Activated naive CD4-positive, alpha-beta T cell treated with anti-CD3 and anti-CD28 coated beads, Interleukin-2, amount 50 U/mL, for 72 hours (primary cell): Measurements from ENCODE around the gene ZDHHC13. TPM values are rescaled to one million over a fixed set of nuclear protein-coding genes. Genes with fewer than 3 reads are reported as not detected.
A peak's percentile ranks its signal among the peaks of the same experiment; 100 is the strongest.

Experiments
- ATAC-seq, 2 donors: fragments of 150-1000 bp; cut with Tn5 transposase; 2 replicates each; pipeline ENCODE4 v1.10.0; 2021; ENCODE audit warnings: mild to moderate bottlenecking in 2 of 2, moderate library complexity in 2 of 2
- DNase-seq, 2 donors: peaks; one replicate each; pipeline ENCODE4 v3.0.0; 2021 to 2022; ENCODE audit warnings: low spot score in 2 of 2
- H3K27ac Mint-ChIP-seq, 2 donors: one replicate each; pipeline ENCODE4 v1.8.0; 2022; ENCODE audit warnings: mild to moderate bottlenecking in 2 of 2, mixed read lengths in 2 of 2
- H3K36me3 Mint-ChIP-seq, 2 donors: one replicate each; pipeline ENCODE4 v1.8.0; 2022; ENCODE audit warnings: mixed read lengths in 2 of 2
- H3K9me3 Mint-ChIP-seq, 2 donors: one replicate each; pipeline ENCODE4 v1.8.0; 2022; ENCODE audit warnings: mixed read lengths in 2 of 2
- total RNA-seq, 2 donors: library from RNA; stranded (reverse); gene quantifications; one replicate each; pipeline ENCODE4 v1.2.3, GENCODE V29; 2022

ZDHHC13 gene
- total RNA-seq: 10 to 100 TPM; 24.0 to 28.3 TPM

DNA sequence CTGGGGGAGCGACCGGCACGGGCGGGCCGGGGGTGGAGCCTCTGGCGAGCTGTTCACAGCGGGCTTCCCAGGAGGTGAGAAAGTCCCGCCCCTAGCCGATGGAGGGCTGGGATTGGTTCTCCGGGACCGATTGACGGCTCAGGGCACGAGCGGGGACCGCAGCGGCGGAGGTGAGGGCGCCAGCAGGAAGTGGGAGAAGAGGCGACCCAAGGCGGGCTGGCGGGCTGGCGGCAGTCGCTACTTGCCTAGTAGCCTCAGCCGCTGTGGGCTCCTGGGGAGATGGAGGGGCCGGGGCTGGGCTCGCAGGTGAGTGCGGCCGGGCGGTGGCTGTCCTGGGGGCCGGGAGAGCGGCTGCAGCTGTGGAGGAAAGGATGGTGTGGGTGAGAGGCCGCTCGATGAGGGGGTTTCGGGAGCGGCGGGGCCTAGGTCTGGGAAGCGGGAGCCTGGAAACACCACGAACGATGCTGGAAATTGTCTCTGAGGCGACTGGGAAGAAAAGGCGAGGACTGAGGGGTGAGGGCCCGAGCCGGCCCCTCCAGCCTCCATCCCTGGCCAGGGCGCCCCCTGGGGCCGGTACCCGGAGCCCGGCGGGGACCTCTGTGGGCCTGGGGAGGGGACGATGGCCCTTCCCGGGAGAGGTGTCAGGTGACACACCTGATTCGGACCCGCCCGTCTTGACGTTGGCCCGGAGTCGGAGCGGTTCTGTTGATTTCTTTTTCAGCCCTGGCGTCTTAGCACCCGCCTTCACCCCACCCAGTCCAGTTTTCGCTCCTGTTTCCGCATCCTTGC is at the start of gene ZDHHC13:
ZDHHC13 (plus strand) TSS at position 198 of the 789 bp plus-strand sequence; CDS start at position 280, 82 bp downstream.
- peak within 1 kb of the TSS; percentile 96 for H3K27ac Mint-ChIP-seq
- peaks cover 24 to 40% of the 10 kb centered on the region in 2 donors for H3K36me3 Mint-ChIP-seq
- H3K9me3 Mint-ChIP-seq: no peaks in the 10 kb centered on the region
- DNase-seq: peak; percentile 95 to 98
- ATAC-seq: peak; percentile 99

GRCh38 chr11:19071255-19071654 is 45.7 kb upstream of the ZDHHC13 start:
- peak in 1 of 2 donors; percentile 57 for DNase-seq
- H3K9me3 Mint-ChIP-seq: no peaks in the 10 kb centered on the region
- no peak overlapping the region for H3K27ac Mint-ChIP-seq
- H3K36me3 Mint-ChIP-seq: peaks cover 0 to 13% of the 10 kb centered on the region in 2 donors
- ATAC-seq: peak; percentile 90 to 92

DNA sequence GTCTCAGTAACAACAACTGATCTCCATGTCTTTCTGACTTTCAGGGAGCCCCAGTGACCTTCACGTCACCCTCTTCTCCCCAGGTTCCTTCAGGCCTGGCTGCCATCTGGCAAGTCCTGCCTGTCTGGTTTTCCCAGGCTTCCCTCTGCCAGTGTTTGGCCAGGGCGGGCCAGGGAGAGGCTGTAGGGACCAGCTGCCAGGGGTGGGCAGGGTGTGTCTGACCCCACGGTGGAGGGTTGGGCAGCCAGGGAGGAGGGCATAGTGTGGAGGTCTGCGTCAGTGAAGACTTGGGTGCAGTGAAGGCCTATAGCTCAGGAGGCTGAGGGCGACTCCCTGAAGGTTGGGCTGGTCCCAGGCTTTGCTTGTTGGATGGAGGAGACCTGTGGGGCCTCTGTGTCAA is 44.5 kb upstream of the ZDHHC13 start:
- DNase-seq (no peak), ATAC-seq (no peak)
- H3K27ac Mint-ChIP-seq: no peak overlapping the region
- H3K9me3 Mint-ChIP-seq: no peaks in the 10 kb centered on the region
- H3K36me3 Mint-ChIP-seq: peaks cover 0 to 13% of the 10 kb centered on the region in 2 donors

- DNase-seq: no peak
- peak overlapping the region in 1 of 2 donors; percentile 44 for H3K27ac Mint-ChIP-seq
- H3K9me3 Mint-ChIP-seq: no peaks in the 10 kb centered on the region
- ATAC-seq: no peak
- H3K36me3 Mint-ChIP-seq: peaks cover 0 to 9% of the 10 kb centered on the region in 2 donors
These were observed 43.2 kb upstream of the ZDHHC13 start for GRCh38 chr11:19073454-19074415.

- H3K36me3 Mint-ChIP-seq: no peaks in the 10 kb centered on the region
- DNase-seq: no peak
- no peak overlapping the region for H3K27ac Mint-ChIP-seq
- no peak for ATAC-seq
- H3K9me3 Mint-ChIP-seq: no peaks in the 10 kb centered on the region
These were observed 41.3 kb upstream of the ZDHHC13 start for GRCh38 chr11:19075636-19076035.

- H3K36me3 Mint-ChIP-seq: no peaks in the 10 kb centered on the region
- no peaks in the 10 kb centered on the region for H3K9me3 Mint-ChIP-seq
- DNase-seq (peak; percentile 71 to 74), ATAC-seq (peak; percentile 75 to 88)
- H3K27ac Mint-ChIP-seq: no peak overlapping the region
These were observed 40.0 kb upstream of the ZDHHC13 start for GRCh38 chr11:19076744-19077589.

- Mint-ChIP-seq H3K36me3 (no peaks in the 10 kb centered on the region), H3K27ac (no peak overlapping the region), H3K9me3 (no peaks in the 10 kb centered on the region)
- ATAC-seq (no peak), DNase-seq (no peak)
These were observed 39.0 kb upstream of the ZDHHC13 start for GRCh38 chr11:19077965-19078364.

- ATAC-seq (no peak), DNase-seq (no peak)
- H3K9me3 Mint-ChIP-seq: no peaks in the 10 kb centered on the region
- H3K27ac Mint-ChIP-seq: no peak overlapping the region
- H3K36me3 Mint-ChIP-seq: no peaks in the 10 kb centered on the region
These were observed 37.1 kb upstream of the ZDHHC13 start for GRCh38 chr11:19079643-19080440.

DNA sequence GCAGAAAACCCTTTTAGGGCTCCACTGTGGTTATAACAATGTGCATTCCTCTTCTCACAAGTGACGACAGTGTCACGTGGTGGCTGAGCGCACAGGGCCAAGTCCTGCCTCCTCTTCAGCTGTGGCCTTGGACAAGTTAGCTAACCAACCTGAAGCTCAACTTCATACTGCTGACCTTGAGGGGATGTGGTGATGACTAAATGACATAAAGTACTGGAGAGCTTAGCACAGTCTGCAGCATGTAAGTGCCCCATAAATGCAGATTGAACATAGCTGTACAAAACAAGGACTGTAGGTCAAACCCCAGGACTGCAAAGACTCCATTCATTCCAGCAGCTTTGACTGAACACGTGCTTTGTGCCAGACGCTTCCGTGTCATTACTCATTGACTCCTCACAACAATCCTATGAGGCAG is 36.4 kb upstream of the ZDHHC13 start:
- DNase-seq (no peak), ATAC-seq (no peak)
- Mint-ChIP-seq H3K36me3 (no peaks in the 10 kb centered on the region), H3K9me3 (no peaks in the 10 kb centered on the region), H3K27ac (no peak overlapping the region)

DNA sequence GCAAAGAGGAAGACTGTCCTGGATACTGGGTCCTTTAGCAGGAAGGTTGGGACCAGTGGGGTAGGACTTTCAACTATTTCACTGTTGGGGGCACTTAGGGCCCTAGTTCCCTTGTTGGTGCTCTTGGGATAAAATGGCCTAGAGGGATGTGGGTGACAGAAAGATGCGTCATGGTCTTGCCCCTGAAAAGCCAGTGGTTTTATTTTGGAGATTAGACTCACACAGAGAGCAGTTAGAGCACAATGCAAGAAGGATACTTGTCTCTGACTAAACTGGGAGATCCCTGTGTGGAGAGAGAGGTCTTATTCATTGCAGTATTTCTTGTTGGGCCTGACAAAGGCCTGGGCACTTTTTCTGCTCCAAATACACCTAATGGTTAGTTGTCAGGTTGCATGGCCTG is 33.8 kb upstream of the ZDHHC13 start:
- Mint-ChIP-seq H3K36me3 (no peaks in the 10 kb centered on the region), H3K27ac (no peak overlapping the region), H3K9me3 (peaks cover 0 to 4% of the 10 kb centered on the region in 2 donors)
- ATAC-seq: no peak
- no peak for DNase-seq

GRCh38 chr11:19084661-19085315 is 32.2 kb upstream of the ZDHHC13 start:
- Mint-ChIP-seq H3K36me3 (no peaks in the 10 kb centered on the region), H3K9me3 (peaks cover 0 to 4% of the 10 kb centered on the region in 2 donors)

DNA sequence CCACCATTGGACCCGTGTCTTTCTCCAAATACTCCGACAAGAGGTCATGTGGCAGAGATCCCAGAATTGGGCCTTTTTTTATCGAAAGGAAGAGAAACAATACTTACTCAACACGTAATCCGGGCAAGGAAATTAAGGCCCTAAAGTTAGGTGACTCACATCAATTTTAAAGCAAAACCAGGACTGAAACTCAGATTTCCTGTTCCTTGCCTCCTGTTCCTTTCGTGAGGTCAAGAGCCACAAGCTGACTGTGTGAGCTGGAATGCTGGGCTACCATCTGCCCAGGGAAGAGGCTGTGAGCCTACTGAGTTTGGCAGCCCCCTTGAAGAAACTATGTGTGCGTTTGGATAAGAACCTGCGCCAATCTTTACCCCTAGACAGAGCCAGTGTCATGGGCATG is 29.3 kb upstream of the ZDHHC13 start:
- ATAC-seq (no peak), DNase-seq (no peak)
- H3K36me3 Mint-ChIP-seq: no peaks in the 10 kb centered on the region
- peaks cover 0 to 4% of the 10 kb centered on the region in 2 donors for H3K9me3 Mint-ChIP-seq
- H3K27ac Mint-ChIP-seq: no peak overlapping the region

More at GRCh38 chr11:19084661-19085315, 32.2 kb upstream of the ZDHHC13 start:
- no peak for ATAC-seq
- no peak overlapping the region for H3K27ac Mint-ChIP-seq
- no peak for DNase-seq

DNA sequence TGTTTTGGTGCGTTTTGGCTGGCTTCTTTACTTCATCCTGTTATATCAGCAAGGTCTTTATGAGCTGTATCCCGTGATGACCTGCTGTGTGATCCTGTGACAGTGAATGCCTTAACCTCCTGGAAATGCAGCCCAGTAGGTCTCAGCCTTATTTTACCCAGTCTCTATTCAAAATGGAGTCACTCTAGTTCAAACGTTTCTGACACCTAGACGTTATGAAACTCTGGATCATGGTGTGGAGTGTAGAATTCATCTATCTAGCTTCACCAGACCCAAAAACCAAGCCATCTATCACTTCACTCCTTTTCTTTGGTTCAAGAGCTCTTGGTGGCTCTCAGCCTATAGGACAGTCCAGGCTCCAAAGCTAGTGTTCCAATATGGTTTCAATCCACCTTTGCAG is 28.2 kb upstream of the ZDHHC13 start:
- no peak for ATAC-seq
- DNase-seq: no peak
- H3K9me3 Mint-ChIP-seq: peaks cover 0 to 4% of the 10 kb centered on the region in 2 donors
- no peaks in the 10 kb centered on the region for H3K36me3 Mint-ChIP-seq
- no peak overlapping the region for H3K27ac Mint-ChIP-seq

GRCh38 chr11:19089421-19089820 is 27.5 kb upstream of the ZDHHC13 start:
- DNase-seq (no peak), ATAC-seq (no peak)
- Mint-ChIP-seq H3K27ac (no peak overlapping the region), H3K9me3 (peaks cover 0 to 4% of the 10 kb centered on the region in 2 donors), H3K36me3 (no peaks in the 10 kb centered on the region)

DNA sequence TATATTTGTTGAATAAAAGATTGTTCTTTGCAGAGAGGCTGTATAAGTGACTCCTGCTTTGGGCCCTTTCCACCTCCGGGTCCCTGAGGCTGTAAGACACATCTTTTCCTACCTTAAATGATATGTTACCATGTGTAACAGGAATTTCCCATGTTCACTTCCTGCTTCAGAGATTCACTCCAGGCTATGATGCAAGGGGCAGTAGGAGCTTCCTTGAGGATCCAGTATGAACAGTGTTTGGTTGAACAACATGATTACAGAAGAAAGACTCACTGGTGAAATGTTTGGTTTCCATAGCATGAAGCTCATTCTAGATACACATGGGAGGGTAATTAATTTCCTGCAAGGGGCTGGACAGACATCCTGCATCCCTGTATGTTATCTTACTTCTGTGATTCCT is 25.6 kb upstream of the ZDHHC13 start:
- H3K27ac Mint-ChIP-seq: no peak overlapping the region
- ATAC-seq (no peak), DNase-seq (no peak)
- no peaks in the 10 kb centered on the region for H3K36me3 Mint-ChIP-seq
- H3K9me3 Mint-ChIP-seq: peaks cover 0 to 4% of the 10 kb centered on the region in 2 donors
